Measurements from ENCODE around the gene ELP4. TPM values are rescaled to one million over a fixed set of nuclear protein-coding genes. Genes with fewer than 3 reads are reported as not detected.

ELP4 gene
- total and polyA plus RNA-seq, 2 donors (not counting 1 experiment from before 2014, with no cell fraction given), result 7.1 to 31.3 TPM

DNA sequence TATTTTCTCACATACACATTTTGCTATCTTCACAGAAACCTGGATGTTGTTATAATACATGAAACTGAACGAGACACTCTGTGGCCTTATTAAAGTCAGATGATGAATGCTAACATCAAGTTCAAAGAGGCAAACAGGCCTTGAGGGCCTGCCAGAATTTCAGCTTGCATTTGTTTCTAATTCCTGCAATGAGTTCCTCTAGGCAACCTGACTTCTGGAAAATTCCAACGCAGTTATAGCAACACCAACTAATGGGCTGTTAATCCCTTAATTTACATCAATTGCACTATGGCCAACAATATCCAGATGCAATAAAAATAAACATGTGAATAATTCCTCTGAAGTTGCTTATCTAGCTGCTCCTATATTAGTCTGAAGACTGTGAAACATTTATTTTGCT, 282.5 kb downstream of the ELP4 start:
- Histone ChIP-seq H4K20me1 (ENCODE audit: control insufficient read depth, insufficient read depth, low read length, poor library complexity, severe bottlenecking) (no peaks in the 10 kb centered on the region), H3K9ac (ENCODE audit: low read length) (no peak overlapping the region), H3K4me2 (replicated peaks; ENCODE audit: low read depth, low read length, poor library complexity, severe bottlenecking) (no peak overlapping the region), H3K27me3 (replicated peaks in 1 of 4; ENCODE audit: control extremely low read depth in 1 of 4, control insufficient read depth in 3 of 4, insufficient read depth in 4 of 4, low read length in 3 of 4) (peaks cover 0 to 20% (median 12%) of the 10 kb centered on the region in 4 experiments), H3K36me3 (replicated peaks in 1 of 2; ENCODE audit: control extremely low read depth in 1 of 2, control insufficient read depth in 1 of 2, extremely low read depth in 1 of 2, insufficient read depth in 2 of 2, low read length in 1 of 2) (no peaks in the 10 kb centered on the region), H3K27ac (ENCODE audit: low read length in 2 of 2) (no peak overlapping the region), H3K4me3 (ENCODE audit: control extremely low read depth in 1 of 5, extremely low read depth in 1 of 5, insufficient read depth in 1 of 5, low read depth in 2 of 5, low read length in 4 of 5) (no peak overlapping the region), H3K79me2 (ENCODE audit: control insufficient read depth, insufficient read depth, low read length) (no peaks in the 10 kb centered on the region), H2AFZ (ENCODE audit: insufficient read depth, low read depth, low read length, poor library complexity, severe bottlenecking) (no peak overlapping the region), H3K9me3 (ENCODE audit: control extremely low read depth in 1 of 3, control insufficient read depth in 2 of 3, insufficient read depth in 1 of 3, low read length in 2 of 3) (peaks cover 0 to 11% (median 0%) of the 10 kb centered on the region in 3 donors), H3K4me1 (ENCODE audit: control insufficient read depth in 2 of 2, insufficient read depth in 2 of 2, low read length in 2 of 2) (peaks cover 0 to 1% of the 10 kb centered on the region in 2 donors)
- intact Hi-C loops (cut with micrococcal nuclease), result no loop called here
- no peaks in the 10 kb centered on the region for H3K4me1 Mint-ChIP-seq
- TF ChIP-seq, protein P1, sequence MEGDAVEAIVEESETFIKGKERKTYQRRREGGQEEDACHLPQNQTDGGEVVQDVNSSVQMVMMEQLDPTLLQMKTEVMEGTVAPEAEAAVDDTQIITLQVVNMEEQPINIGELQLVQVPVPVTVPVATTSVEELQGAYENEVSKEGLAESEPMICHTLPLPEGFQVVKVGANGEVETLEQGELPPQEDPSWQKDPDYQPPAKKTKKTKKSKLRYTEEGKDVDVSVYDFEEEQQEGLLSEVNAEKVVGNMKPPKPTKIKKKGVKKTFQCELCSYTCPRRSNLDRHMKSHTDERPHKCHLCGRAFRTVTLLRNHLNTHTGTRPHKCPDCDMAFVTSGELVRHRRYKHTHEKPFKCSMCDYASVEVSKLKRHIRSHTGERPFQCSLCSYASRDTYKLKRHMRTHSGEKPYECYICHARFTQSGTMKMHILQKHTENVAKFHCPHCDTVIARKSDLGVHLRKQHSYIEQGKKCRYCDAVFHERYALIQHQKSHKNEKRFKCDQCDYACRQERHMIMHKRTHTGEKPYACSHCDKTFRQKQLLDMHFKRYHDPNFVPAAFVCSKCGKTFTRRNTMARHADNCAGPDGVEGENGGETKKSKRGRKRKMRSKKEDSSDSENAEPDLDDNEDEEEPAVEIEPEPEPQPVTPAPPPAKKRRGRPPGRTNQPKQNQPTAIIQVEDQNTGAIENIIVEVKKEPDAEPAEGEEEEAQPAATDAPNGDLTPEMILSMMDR (IDR thresholded peaks at IDR 0.05), result no peak
- TF ChIP-seq EZH2 (IDR thresholded peaks at IDR 0.05; ENCODE audit: borderline replicate concordance, insufficient read depth, low read depth, low read length, poor library complexity, severe bottlenecking), result no peak
- no peak overlapping the region for H3K4me3 Mint-ChIP-seq
- no peaks in the 10 kb centered on the region for H3K9me3 Mint-ChIP-seq (ENCODE audit: insufficient read depth)
- ChIA-PET POLR2A (no interaction called here), CTCF (no interaction called here)
- ATAC-seq (ENCODE audit: low read depth) (no peak), DNase-seq (no peak)
- no peak overlapping the region for H3K27ac Mint-ChIP-seq
- 89% methylated on average over 2 of the region's 2 CpGs for WGBS (ENCODE audit: insufficient coverage)
- peaks cover 51% of the 10 kb centered on the region for H3K27me3 Mint-ChIP-seq

DNA sequence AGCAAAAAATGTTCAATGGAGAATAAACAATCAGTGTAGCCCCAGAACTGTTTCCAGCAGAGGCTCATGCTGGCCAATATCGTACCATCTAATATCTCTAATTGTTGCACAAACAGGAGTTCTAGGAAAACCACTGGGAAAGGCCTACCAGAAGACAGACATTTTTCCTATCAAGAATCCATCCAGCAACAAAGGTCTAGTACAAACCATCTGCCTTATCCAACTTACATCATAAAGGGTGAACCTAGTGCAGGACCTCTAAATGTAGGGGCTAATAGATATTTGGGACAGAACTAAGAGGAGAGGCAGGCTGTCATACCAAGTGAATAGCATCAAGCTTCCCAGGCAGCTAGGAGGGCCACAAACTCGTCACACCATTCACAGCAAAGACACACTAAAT, 282.9 kb downstream of the ELP4 start:
- H3K9ac ChIP-seq (ENCODE audit: low read length), result no peak overlapping the region
- peaks cover 0 to 24% (median 16%) of the 10 kb centered on the region in 4 experiments for H3K27me3 ChIP-seq (replicated peaks in 1 of 4; ENCODE audit: control extremely low read depth in 1 of 4, control insufficient read depth in 3 of 4, insufficient read depth in 4 of 4, low read length in 3 of 4)
- no peak overlapping the region for H3K27ac ChIP-seq (ENCODE audit: low read length in 2 of 2)
- DNase-seq (no peak), ATAC-seq (ENCODE audit: low read depth) (no peak)
- TF ChIP-seq, protein P1 (IDR thresholded peaks at IDR 0.05), result no peak
- TF ChIP-seq EZH2 (IDR thresholded peaks at IDR 0.05; ENCODE audit: borderline replicate concordance, insufficient read depth, low read depth, low read length, poor library complexity, severe bottlenecking), result no peak
- H3K27ac Mint-ChIP-seq, result no peak overlapping the region
- H2AFZ ChIP-seq (ENCODE audit: insufficient read depth, low read depth, low read length, poor library complexity, severe bottlenecking), result no peak overlapping the region
- intact Hi-C loops (cut with micrococcal nuclease), result no loop called here
- 100% methylated on average over 1 of the region's 2 CpGs for WGBS (ENCODE audit: insufficient coverage)
- H3K9me3 Mint-ChIP-seq (ENCODE audit: insufficient read depth), result no peaks in the 10 kb centered on the region
- peaks cover 0 to 15% (median 0%) of the 10 kb centered on the region in 3 donors for H3K9me3 ChIP-seq (ENCODE audit: control extremely low read depth in 1 of 3, control insufficient read depth in 2 of 3, insufficient read depth in 1 of 3, low read length in 2 of 3)
- H3K79me2 ChIP-seq (ENCODE audit: control insufficient read depth, insufficient read depth, low read length), result no peaks in the 10 kb centered on the region
- H3K4me1 ChIP-seq (ENCODE audit: control insufficient read depth in 2 of 2, insufficient read depth in 2 of 2, low read length in 2 of 2), result peaks cover 0 to 3% of the 10 kb centered on the region in 2 donors
- no peak overlapping the region for H3K4me2 ChIP-seq (replicated peaks; ENCODE audit: low read depth, low read length, poor library complexity, severe bottlenecking)
- no peak overlapping the region for H3K4me3 ChIP-seq (ENCODE audit: control extremely low read depth in 1 of 5, extremely low read depth in 1 of 5, insufficient read depth in 1 of 5, low read depth in 2 of 5, low read length in 4 of 5)
- no peak overlapping the region for H3K4me3 Mint-ChIP-seq
- ChIA-PET POLR2A (no interaction called here), CTCF (no interaction called here)
- no peaks in the 10 kb centered on the region for H4K20me1 ChIP-seq (ENCODE audit: control insufficient read depth, insufficient read depth, low read length, poor library complexity, severe bottlenecking)
- no peaks in the 10 kb centered on the region for H3K4me1 Mint-ChIP-seq
- H3K36me3 ChIP-seq (replicated peaks in 1 of 2; ENCODE audit: control extremely low read depth in 1 of 2, control insufficient read depth in 1 of 2, extremely low read depth in 1 of 2, insufficient read depth in 2 of 2, low read length in 1 of 2), result no peaks in the 10 kb centered on the region
- peaks cover 55% of the 10 kb centered on the region for H3K27me3 Mint-ChIP-seq

All from B cell (primary cell).